Adipose tissue (tissue), 3 donors: ENCODE results near the gene PCDHB4. TPM values are rescaled to one million over a fixed set of nuclear protein-coding genes. Genes with fewer than 3 reads are reported as not detected.
"Not testable (repeated sequence)": the region's sequence is repeated elsewhere in the genome, so short reads cannot be mapped to it uniquely, and the experiment has no call there.

Experiments
- H3K27ac ChIP-seq: one replicate; pipeline ENCODE4 v1.5.1; 2013; ENCODE audit warnings: low read depth, low read length
- WGBS, 3 donors: extraction: QIAGEN DNeasy Blood & Tissue Kit; methylation state at CpG; one replicate each; pipeline ENCODE4 v1.1.7; 2013; 5-methylcytosine and 5-hydroxymethylcytosine counted together
- polyA plus RNA-seq, 3 donors: library from polyadenylated mRNA; stranded (reverse); fragments of 200-250 nt; gene quantifications; one replicate each; pipeline ENCODE4 v1.2.3, GENCODE V29; 2013
- donor health status: healthy with polysubstance abuse.
- donor health status: Bipolar disorder and iron deficiency.
- donor health status: healthy.

The PCDHB4 gene
- polyA plus RNA-seq, result 1 to 10 TPM in 2 of 3 donors, under 1 TPM in 1; 0.90 to 2.9 (median 1.9) TPM

DNA sequence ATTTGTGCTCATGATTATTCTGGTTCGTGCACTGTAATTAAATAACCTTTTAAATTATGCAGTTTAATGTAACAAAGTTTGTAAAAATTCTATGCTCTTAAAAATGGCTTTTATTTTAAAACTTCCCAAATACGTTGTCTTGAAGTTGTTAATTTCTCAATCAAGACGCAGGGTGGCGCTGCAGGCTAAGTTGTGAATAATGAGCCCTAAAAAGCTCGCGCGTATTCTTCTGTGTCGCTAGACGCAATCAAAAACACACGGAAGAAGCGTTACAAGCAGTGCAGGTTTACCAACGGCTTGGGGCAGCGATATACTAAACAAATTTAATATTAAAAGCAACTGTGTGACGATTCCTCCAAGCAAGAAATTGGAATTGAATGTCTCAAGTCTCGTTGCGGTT, at the start of gene PCDHB4:
Gene PCDHB4, plus strand, starts transcription at position 256 of the 400 bp plus-strand sequence. CDS start 181 bp downstream, outside the sequence.
- H3K27ac ChIP-seq, result no peak within 1 kb of the TSS
- 15 to 21% (median 18%) methylated on average over 16 of the region's 16 CpGs for whole genome bisulfite sequencing, 3 donors

DNA sequence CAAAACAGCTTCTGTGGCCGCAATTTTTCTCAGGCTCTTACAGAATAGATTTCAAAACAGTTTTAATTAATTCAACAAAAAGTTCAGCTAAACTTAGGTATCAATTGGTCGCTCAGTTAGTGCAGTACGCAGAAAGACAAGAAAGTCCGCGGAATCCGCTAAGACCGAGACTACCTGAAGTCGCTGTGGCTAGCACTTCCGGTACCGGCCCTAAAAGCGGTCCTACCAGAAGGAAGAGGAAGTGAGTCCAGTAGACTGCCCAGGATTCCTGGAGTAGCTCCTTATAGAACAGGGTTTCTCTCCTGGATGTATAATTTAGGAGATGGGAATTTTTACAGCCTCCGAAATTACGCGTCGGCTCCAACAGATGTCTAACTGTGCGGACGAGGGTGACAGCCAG, 43.8 kb upstream of the PCDHB4 start:
- 42 to 45% (median 43%) methylated on average over 17 of the region's 17 CpGs for WGBS, 3 donors

DNA sequence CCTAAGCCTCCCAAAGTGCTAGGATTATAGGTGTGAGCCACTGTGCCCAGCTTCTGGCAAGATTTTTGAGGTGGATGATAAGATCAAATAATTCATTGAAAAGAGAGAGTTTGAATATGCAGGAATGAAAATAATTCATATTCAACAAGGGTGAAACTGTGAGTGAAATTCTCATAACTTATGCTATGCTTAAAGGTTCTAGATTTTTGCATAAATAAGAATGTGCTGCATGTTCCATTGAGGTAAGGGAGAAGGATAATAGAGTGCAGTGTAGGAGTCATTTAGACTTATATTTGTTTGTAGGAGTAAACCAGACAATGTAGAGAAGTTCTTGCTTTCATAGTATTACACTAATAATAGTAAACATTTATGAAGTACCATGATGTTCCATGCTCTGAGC, 39.4 kb upstream of the PCDHB4 start:
- no peak overlapping the region for H3K27ac ChIP-seq

More for the DNA sequence above, 43.8 kb upstream of the PCDHB4 start:
- no peak overlapping the region for H3K27ac ChIP-seq

- no peak overlapping the region for H3K27ac ChIP-seq
- 8 to 10% (median 8%) methylated on average over 21 of the region's 21 CpGs for WGBS, 3 donors
Measured at GRCh38 chr5:141084487-141084989, 37.1 kb upstream of the PCDHB4 start.

DNA sequence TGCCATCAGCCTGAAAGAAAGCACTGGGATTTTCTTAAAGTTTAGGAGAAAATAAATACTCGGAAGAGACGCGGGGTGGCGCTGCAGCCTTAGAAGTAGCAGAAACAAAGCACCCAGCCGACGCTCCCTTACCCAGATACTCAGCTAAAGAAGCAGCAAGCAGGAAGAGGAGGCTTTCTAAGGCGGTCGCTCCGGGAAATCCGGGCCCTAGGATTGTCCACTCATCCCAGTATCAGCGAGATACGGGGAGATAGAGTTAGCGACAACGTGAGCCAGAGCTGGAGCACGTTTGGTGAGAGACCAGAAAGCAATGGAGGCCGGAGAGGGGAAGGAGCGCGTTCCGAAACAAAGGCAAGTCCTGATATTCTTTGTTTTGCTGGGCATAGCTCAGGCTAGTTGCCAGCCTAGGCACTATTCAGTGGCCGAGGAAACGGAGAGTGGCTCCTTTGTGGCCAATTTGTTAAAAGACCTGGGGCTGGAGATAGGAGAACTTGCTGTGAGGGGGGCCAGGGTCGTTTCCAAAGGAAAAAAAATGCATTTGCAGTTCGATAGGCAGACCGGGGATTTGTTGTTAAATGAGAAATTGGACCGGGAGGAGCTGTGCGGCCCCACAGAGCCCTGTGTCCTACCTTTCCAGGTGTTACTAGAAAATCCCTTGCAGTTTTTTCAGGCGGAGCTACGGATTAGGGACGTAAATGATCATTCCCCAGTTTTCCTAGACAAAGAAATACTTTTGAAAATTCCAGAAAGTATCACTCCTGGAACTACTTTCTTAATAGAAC, 26.9 kb upstream of the PCDHB4 start, which contains the start of gene PCDHB2:
Gene PCDHB2, plus strand, starts transcription at position 135 of the 782 bp plus-strand sequence. Its CDS starts 176 bp downstream, at position 311.
- 13% methylated on average over 29 of the region's 29 CpGs for WGBS, 3 donors
- H3K27ac ChIP-seq, result no peak within 1 kb of the TSS

DNA sequence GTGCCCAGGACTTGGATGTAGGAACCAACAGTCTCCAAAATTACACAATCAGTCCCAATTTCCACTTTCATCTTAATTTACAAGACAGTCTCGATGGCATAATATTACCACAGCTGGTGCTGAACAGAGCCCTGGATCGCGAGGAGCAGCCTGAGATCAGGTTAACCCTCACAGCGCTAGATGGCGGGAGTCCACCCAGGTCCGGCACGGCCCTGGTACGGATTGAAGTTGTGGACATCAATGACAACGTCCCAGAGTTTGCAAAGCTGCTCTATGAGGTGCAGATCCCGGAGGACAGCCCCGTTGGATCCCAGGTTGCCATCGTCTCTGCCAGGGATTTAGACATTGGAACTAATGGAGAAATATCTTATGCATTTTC, 26.4 kb upstream of the PCDHB4 start:
- no peak overlapping the region for H3K27ac ChIP-seq
- WGBS, 3 donors, result 40 to 43% (median 41%) methylated on average over 12 of the region's 12 CpGs

DNA sequence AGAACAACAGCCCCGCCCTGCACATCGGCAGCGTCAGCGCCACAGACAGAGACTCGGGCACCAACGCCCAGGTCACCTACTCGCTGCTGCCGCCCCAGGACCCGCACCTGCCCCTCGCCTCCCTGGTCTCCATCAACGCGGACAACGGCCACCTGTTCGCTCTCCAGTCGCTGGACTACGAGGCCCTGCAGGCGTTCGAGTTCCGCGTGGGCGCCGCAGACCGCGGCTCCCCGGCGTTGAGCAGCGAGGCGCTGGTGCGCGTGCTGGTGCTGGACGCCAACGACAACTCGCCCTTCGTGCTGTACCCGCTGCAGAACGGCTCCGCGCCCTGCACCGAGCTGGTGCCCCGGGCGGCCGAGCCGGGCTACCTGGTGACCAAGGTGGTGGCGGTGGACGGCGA, 25.4 kb upstream of the PCDHB4 start:
- not testable (repeated sequence) for H3K27ac ChIP-seq
- WGBS, 3 donors, result 34 to 35% (median 34%) methylated on average over 26 to 28 of the region's 46 CpGs

- not testable (repeated sequence) for H3K27ac ChIP-seq
- WGBS, 3 donors, result 23 to 34% (median 34%) methylated on average over 23 to 33 of the region's 38 CpGs
Measured at GRCh38 chr5:141096586-141096985, 25.0 kb upstream of the PCDHB4 start.

- no peak within 1 kb of the TSS for H3K27ac ChIP-seq
- WGBS, 3 donors, result 16 to 20% (median 16%) methylated on average over 19 of the region's 19 CpGs
Measured at GRCh38 chr5:141100243-141100805, 21.3 kb upstream of the PCDHB4 start, which contains the start of gene PCDHB3. Gene PCDHB3, plus strand, starts transcription at chr5:141100473. Its CDS starts 177 bp downstream, at chr5:141100650.

GRCh38 chr5:141101059-141101458, 20.6 kb upstream of the PCDHB4 start:
- 26 to 33% (median 31%) methylated on average over 20 of the region's 20 CpGs for WGBS, 3 donors
- H3K27ac ChIP-seq, result no peak overlapping the region

GRCh38 chr5:141102070-141102469, 19.5 kb upstream of the PCDHB4 start:
- not testable (repeated sequence) for H3K27ac ChIP-seq
- 31 to 42% (median 34%) methylated on average over 24 to 31 of the region's 39 CpGs for WGBS, 3 donors

- not testable (repeated sequence) for H3K27ac ChIP-seq
- 31 to 38% (median 37%) methylated on average over 18 to 21 of the region's 38 CpGs for WGBS, 3 donors
Measured at GRCh38 chr5:141102471-141102870, 19.1 kb upstream of the PCDHB4 start.

GRCh38 chr5:141105350-141105749, 16.3 kb upstream of the PCDHB4 start:
- no peak overlapping the region for H3K27ac ChIP-seq
- WGBS, 3 donors, result 68 to 92% (median 70%) methylated on average over 2 of the region's 2 CpGs

DNA sequence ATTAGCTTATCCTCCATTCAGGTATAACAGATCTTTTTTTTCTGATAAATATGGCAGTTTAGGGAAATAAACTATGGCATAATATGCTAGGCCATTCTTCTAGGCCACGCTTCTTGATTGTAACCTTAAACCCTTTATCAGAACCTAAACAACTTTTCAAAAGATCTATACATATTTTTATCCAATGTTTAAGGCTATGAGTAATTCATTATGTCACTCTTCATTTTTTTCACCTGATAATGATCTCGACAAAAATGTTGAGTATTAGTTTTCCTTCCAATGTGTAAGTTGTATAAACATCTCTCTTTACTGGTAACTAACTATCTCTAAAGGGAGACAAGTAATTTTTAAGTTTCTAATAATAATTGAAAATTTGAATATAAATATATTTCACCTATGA, 2.4 kb upstream of the PCDHB4 start:
- H3K27ac ChIP-seq, result no peak overlapping the region
- WGBS, 3 donors, result 35 to 49% (median 42%) methylated on average over 2 of the region's 2 CpGs

- H3K27ac ChIP-seq, result no peak overlapping the region
- WGBS, 3 donors, result 23 to 41% (median 36%) methylated on average over 12 of the region's 12 CpGs
Measured at GRCh38 chr5:141121985-141122384, 367 bp downstream of the PCDHB4 start.

GRCh38 chr5:141123396-141124135, 1.9 kb downstream of the PCDHB4 start:
- not testable (repeated sequence) for H3K27ac ChIP-seq
- WGBS, 3 donors, result 28 to 37% (median 34%) methylated on average over 37 to 58 of the region's 73 CpGs

DNA sequence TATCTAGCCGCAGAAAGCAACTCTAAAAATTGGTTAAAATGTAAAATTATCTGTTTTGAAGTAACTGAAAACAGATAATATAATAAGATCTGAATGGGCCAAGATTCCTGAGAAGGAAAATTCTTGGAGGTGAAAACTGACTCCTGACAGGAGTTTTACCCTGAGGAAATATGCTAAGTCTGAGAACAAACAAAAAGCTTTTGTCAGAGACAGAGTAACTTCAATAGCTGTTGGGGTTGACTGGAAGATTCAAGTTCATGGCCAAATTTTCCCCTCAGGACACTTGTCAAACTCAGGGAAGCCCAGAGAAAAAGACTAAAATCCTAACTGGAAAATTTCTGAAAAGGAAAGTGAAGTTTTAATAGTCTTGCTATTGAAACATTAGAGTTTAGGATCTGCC, 5.7 kb downstream of the PCDHB4 start:
- H3K27ac ChIP-seq, result no peak overlapping the region
- WGBS, 3 donors, result 88 to 91% (median 89%) methylated on average over 1 of the region's 1 CpG

DNA sequence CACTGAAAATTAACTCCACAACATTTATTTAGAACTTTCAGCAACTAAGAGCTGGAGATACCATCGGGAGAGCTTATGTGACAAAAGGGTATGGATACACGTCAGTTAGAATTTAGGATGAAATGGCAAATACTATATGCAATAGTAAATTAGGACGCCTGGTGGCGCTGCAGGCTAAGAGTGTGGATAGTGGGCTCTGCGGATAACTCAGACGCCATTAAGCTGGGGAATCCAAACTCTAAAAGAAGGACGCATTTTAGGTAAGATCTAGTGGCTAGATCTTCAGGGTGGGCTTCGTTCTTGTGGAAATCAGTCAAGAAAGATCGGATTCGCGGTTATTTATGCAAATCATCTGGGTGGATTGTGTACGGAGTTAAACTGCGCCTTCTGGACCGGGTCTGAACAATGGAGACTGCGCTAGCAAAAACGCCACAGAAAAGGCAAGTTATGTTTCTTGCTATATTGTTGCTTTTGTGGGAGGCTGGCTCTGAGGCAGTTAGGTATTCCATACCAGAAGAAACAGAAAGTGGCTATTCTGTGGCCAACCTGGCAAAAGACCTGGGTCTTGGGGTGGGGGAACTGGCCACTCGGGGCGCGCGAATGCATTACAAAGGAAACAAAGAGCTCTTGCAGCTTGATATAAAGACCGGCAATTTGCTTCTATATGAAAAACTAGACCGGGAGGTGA, 13.6 kb downstream of the PCDHB4 start, which contains the start of gene PCDHB5:
Gene PCDHB5, plus strand, starts transcription at position 177 of the 688 bp plus-strand sequence. Its CDS starts 229 bp downstream, at position 406.
- WGBS, 3 donors, result 14 to 19% (median 18%) methylated on average over 22 of the region's 22 CpGs
- no peak within 1 kb of the TSS for H3K27ac ChIP-seq
